Lung (tissue), 12 donors: ENCODE data around the gene ACOX1. TPM values are rescaled to one million over a fixed set of nuclear protein-coding genes. Genes with fewer than 3 reads are reported as not detected.
A peak's percentile ranks its signal among the peaks of the same experiment; 100 is the strongest.

Experiments used
- ATAC-seq: fragments of 200-7000 bp; cut with Tn5 transposase; one replicate; pipeline ENCODE4 v1.9.1; 2020; ENCODE audit warnings: moderate number of reproducible peaks; ENCODE audit not compliant: insufficient read depth, low FRiP score
- DNase-seq, 3 donors: peaks; one replicate each; pipeline ENCODE4 v3.0.0-alpha.2; 2013 to 2017
- H3K27ac ChIP-seq, 2 donors: one replicate each; pipeline ENCODE4 v1.5.1; 2013; ENCODE audit warnings: mild to moderate bottlenecking in 2 of 2, moderate library complexity in 2 of 2, control low read depth in 1 of 2, inconsistent platforms in 1 of 2, low read depth in 1 of 2, low read length in 1 of 2
- H3K27me3 ChIP-seq, 3 donors: one replicate each; pipeline ENCODE4 v1.5.1; 2013; ENCODE audit warnings: low read length in 2 of 3; ENCODE audit not compliant: control insufficient read depth in 3 of 3, insufficient read depth in 3 of 3
- H3K36me3 ChIP-seq, 4 donors: one replicate each; pipeline ENCODE4 v1.5.1; 2013; ENCODE audit warnings: low read length in 4 of 4, mild to moderate bottlenecking in 1 of 4, moderate library complexity in 1 of 4; ENCODE audit not compliant: control insufficient read depth in 4 of 4, insufficient read depth in 4 of 4
- H3K4me1 ChIP-seq, 5 donors: one replicate each; pipeline ENCODE4 v1.5.1; 2013; ENCODE audit warnings: low read length in 5 of 5, mild to moderate bottlenecking in 2 of 5, moderate library complexity in 1 of 5; ENCODE audit not compliant: control insufficient read depth in 5 of 5, insufficient read depth in 5 of 5
- H3K4me3 ChIP-seq: one replicate; pipeline ENCODE4 v1.5.1; 2013; ENCODE audit warnings: mild to moderate bottlenecking, control low read depth, moderate library complexity
- H3K9ac ChIP-seq, 2 donors: one replicate each; pipeline ENCODE4 v1.5.1; 2013; ENCODE audit warnings: low read length in 2 of 2, control low read depth in 1 of 2; ENCODE audit not compliant: insufficient read depth in 1 of 2
- H3K9me3 ChIP-seq, 4 donors: one replicate each; pipeline ENCODE4 v1.5.1; 2013; ENCODE audit warnings: low read length in 3 of 4, mild to moderate bottlenecking in 1 of 4, moderate library complexity in 1 of 4; ENCODE audit not compliant: control insufficient read depth in 4 of 4, insufficient read depth in 3 of 4
- WGBS, 2 donors: extraction: QIAGEN DNeasy Blood & Tissue Kit; methylation state at CpG; one replicate each; pipeline ENCODE4 v1.1.7; 2013; 5-methylcytosine and 5-hydroxymethylcytosine counted together
- polyA plus RNA-seq, 2 donors: library from polyadenylated mRNA; stranded (reverse); fragments of 200-250 nt; gene quantifications; one replicate each; pipeline ENCODE4 v1.2.1, GENCODE V29; 2013
- total RNA-seq, 2 donors: library from RNA; depleted of rRNA in 1 of 2; stranded (reverse); fragments of >200 nt in 1 of 2; gene quantifications; one replicate each; pipeline ENCODE4 v1.2.1, GENCODE V29; 2014 to 2021
- TF ChIP-seq, protein P1 (sequence below): IDR thresholded peaks from 2 replicates; pipeline ENCODE4 v1.5.1; 2012; ENCODE audit warnings: mild to moderate bottlenecking; ENCODE audit errors: control extremely low read depth, extremely low read depth
- donor health status: control.
- donor health status: control.
- donor health status: Bipolar disorder and iron deficiency.
- donor health status: healthy.
- donor health status: DM: yes; HTN: yes; CAD: no.

ACOX1 gene
- total and polyA plus RNA-seq, 4 donors = 19.9 to 80.1 (median 45.9) TPM

DNA sequence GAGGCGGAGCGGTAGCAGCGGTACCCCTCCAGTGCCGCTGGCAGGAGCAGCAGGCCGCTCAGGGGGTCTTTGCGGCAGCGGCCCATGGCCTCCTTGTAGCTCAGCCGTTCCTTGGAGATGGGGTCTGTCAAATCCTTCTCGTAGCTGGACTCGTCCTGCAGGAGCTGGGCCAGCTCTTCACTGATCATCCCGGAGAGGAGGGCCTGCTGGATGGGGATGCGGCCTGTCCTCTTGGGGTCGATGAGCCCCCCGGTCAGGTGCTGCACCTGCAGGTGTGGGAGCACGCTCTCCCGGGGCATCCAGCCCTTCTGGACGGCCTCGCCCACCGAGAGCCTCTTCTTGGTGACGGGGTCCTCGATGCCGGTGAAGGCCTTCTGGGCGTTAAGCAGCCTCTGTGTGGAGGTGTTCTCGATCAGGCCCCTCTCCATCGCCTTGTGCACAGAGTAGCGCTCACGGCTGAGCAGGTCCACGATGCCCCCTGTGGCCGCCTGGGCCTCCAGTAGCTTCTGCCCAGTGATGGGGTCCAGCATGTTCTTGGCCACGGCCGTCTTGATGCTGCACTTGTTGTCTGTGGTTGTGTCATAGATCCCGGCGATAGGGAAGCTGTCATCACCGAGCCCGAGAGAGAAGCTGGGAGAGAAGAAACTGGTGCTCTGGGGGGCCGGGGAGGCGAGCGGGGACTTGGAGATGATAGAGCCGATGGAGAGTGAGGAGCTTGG, 28.3 kb upstream of the ACOX1 start:
- H3K9ac ChIP-seq = no peak overlapping the region
- DNase-seq (no peak), ATAC-seq (no peak)
- H3K27ac ChIP-seq = no peak overlapping the region
- H3K27me3 ChIP-seq = no peaks in the 10 kb centered on the region
- no peaks in the 10 kb centered on the region for H3K4me1 ChIP-seq
- H3K9me3 ChIP-seq = no peaks in the 10 kb centered on the region
- H3K4me3 ChIP-seq = no peak overlapping the region
- 94% methylated on average over 39 of the region's 39 CpGs for WGBS, 2 donors
- H3K36me3 ChIP-seq = peaks cover 0 to 16% (median 0%) of the 10 kb centered on the region in 4 donors
- TF ChIP-seq, protein P1, sequence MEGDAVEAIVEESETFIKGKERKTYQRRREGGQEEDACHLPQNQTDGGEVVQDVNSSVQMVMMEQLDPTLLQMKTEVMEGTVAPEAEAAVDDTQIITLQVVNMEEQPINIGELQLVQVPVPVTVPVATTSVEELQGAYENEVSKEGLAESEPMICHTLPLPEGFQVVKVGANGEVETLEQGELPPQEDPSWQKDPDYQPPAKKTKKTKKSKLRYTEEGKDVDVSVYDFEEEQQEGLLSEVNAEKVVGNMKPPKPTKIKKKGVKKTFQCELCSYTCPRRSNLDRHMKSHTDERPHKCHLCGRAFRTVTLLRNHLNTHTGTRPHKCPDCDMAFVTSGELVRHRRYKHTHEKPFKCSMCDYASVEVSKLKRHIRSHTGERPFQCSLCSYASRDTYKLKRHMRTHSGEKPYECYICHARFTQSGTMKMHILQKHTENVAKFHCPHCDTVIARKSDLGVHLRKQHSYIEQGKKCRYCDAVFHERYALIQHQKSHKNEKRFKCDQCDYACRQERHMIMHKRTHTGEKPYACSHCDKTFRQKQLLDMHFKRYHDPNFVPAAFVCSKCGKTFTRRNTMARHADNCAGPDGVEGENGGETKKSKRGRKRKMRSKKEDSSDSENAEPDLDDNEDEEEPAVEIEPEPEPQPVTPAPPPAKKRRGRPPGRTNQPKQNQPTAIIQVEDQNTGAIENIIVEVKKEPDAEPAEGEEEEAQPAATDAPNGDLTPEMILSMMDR = no peak

DNA sequence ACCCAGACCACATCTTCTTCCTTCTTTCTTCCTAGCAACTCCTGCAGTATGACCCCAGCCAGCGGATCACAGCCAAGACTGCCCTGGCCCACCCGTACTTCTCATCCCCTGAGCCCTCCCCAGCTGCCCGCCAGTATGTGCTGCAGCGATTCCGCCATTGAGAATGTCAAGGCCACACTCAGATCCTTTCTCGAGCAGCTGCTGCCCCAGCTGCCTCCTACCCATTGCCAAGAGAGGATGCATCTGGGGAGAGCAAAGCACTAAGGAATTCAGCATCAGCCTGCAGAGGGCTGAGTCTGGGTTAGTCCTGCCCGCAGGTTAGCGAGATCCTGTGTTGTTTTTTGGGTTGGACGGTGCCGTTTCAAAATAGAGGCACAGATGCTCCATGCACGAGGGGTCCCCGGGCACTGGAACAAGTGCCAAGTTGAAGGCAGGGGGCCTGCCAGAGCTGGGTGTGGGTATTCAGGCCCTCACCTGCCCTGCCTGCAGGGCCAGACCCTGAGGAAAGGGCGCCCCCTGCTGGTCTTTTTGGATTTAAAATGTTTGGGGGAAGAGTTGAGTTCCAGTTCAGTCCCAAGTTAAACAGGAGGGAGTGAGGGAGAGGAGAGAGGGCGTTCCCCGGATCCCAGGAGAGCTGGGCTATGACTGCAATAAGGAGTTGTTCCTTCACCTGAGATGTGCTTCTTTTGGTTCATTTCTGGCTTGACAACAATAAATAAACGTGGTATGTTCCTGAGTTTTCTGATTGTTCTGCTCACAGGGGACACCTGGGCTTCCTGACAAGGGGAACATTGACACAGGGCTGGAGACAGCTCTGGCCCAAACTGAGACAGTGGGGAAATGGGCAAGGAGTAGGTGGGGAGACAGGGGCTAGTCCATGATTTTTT, 26.5 kb upstream of the ACOX1 start:
- TF ChIP-seq, protein P1 = peak; percentile 61
- peaks cover 0 to 18% (median 1%) of the 10 kb centered on the region in 4 donors for H3K36me3 ChIP-seq
- 54 to 61% methylated on average over 16 of the region's 16 CpGs for WGBS, 2 donors

DNA sequence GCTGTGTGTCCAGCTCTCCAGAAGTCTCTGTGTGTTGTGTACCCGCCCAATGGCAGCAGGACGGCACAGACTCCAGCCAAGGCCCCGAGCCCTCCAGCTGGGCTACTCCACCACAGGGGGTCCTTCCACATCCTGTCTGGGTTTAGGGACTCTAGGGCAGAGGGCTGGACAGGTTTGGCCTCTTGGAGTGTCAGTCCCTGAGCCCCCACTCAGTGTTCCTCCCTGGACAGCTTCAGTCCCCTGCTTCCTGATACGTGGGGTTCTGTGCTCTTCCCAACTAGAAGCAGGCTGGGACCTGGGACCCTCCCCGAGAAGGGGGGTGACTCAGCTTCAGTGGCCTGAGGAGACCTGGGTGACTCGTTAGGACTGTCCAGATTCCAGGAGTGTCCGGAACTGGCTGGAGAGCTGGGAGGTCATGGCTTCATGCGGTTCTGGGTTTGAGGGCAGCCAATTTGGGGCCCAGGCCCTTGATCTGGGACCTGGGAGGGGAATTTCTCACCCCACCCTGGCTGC, 25.8 kb upstream of the ACOX1 start:
- DNase-seq = no peak
- no peaks in the 10 kb centered on the region for H3K27me3 ChIP-seq
- no peaks in the 10 kb centered on the region for H3K9me3 ChIP-seq
- no peak overlapping the region for H3K9ac ChIP-seq
- H3K4me3 ChIP-seq = no peak overlapping the region
- TF ChIP-seq, protein P1 = no peak
- H3K36me3 ChIP-seq = peaks cover 0 to 22% (median 1%) of the 10 kb centered on the region in 4 donors
- H3K27ac ChIP-seq = peak overlapping the region in 1 of 2 donors; percentile 15
- ATAC-seq = no peak
- WGBS, 2 donors = 84 to 89% methylated on average over 8 of the region's 8 CpGs
- H3K4me1 ChIP-seq = peaks cover 0 to 3% (median 0%) of the 10 kb centered on the region in 5 donors

More for the DNA sequence above, 26.5 kb upstream of the ACOX1 start:
- no peak overlapping the region for H3K4me3 ChIP-seq
- peak overlapping the region in 1 of 2 donors; percentile 0 for H3K27ac ChIP-seq
- ATAC-seq (peak; percentile 8), DNase-seq (peak; percentile 72 to 81 (median 77))
- no peaks in the 10 kb centered on the region for H3K27me3 ChIP-seq
- no peaks in the 10 kb centered on the region for H3K4me1 ChIP-seq
- H3K9ac ChIP-seq = no peak overlapping the region
- no peaks in the 10 kb centered on the region for H3K9me3 ChIP-seq
